Vagina (tissue), 2 donors: Measurements from ENCODE around the gene SUPT5H. TPM values are rescaled to one million over a fixed set of nuclear protein-coding genes. Genes with fewer than 3 reads are reported as not detected.

ENCODE experiments used
- DNase-seq, 2 donors: peaks; one replicate each; pipeline ENCODE4 v3.0.0-alpha.2; 2017; ENCODE audit errors: extremely low spot score in 2 of 2
- H3K27ac ChIP-seq: fragments of 200-600 bp; sonication (generic); one replicate; pipeline ENCODE4 v1.5.1; 2019
- H3K27me3 ChIP-seq: fragments of 200-600 bp; sonication (generic); one replicate; pipeline ENCODE4 v1.5.1; 2019
- H3K36me3 ChIP-seq, 2 donors: fragments of 200-600 bp; sonication (generic); one replicate each; pipeline ENCODE4 v1.5.1; 2017 to 2019
- H3K4me1 ChIP-seq: fragments of 200-600 bp; sonication (generic); one replicate; pipeline ENCODE4 v1.5.1; 2019
- H3K4me3 ChIP-seq, 2 donors: fragments of 200-600 bp; sonication (generic); 1 replicate in 1 of 2; 2 replicates in 1 of 2; pipeline ENCODE4 v1.5.1; 2016 to 2019
- H3K9me3 ChIP-seq: fragments of 200-600 bp; sonication (generic); one replicate; pipeline ENCODE4 v1.5.1; 2019
- POLR2A ChIP-seq, 2 donors: fragments of 450-650 bp; IDR thresholded peaks; one replicate each; pipeline ENCODE4 v1.6.1; 2017; ENCODE audit warnings: antibody characterized with exemption in 2 of 2, mild to moderate bottlenecking in 2 of 2, moderate library complexity in 2 of 2
- POLR2AphosphoS5 ChIP-seq, 2 donors: sonication (generic); formaldehyde crosslinking; IDR thresholded peaks; one replicate each; pipeline ENCODE4 v1.9.0; 2017; ENCODE audit warnings: antibody characterized with exemption in 2 of 2, mild to moderate bottlenecking in 2 of 2, low read depth in 1 of 2; ENCODE audit not compliant: insufficient read depth in 1 of 2
- intact Hi-C: fragments of 100-400 bp; cut with DNase I; formaldehyde crosslinking; loops from one replicate; pipeline ENCODE4 v1.15.1; 2023
- total RNA-seq: library from RNA; depleted of rRNA; stranded (reverse); fragments of >200 nt; gene quantifications from one replicate; pipeline ENCODE4 v1.2.3, GENCODE V29; 2016
- TF ChIP-seq, protein P1 (sequence below), 3 experiments: fragments of 450-650 bp in 2 of 3; fragments of 200-600 bp in 1 of 3; sonication (generic) in 1 of 3; IDR thresholded peaks; one replicate each; pipeline ENCODE4 v1.5.1; 2017 to 2019; ENCODE audit warnings: antibody characterized with exemption in 3 of 3, mild to moderate bottlenecking in 2 of 3, moderate library complexity in 2 of 3

The SUPT5H gene
- total RNA-seq, 1 donor from 2014 or later, result 113 TPM

- no peaks in the 10 kb centered on the region for H3K9me3 ChIP-seq
- no peak for DNase-seq
- intact Hi-C loops, result no loop called here
- H3K27ac ChIP-seq, result no peak overlapping the region
- no peaks in the 10 kb centered on the region for H3K27me3 ChIP-seq
- H3K4me1 ChIP-seq, result peaks cover 12% of the 10 kb centered on the region
- TF ChIP-seq POLR2AphosphoS5 (IDR thresholded peaks at IDR 0.05; ENCODE audit: insufficient read depth in 1 of 2, low read depth in 1 of 2) (no peak), POLR2A (IDR thresholded peaks at IDR 0.05) (no peak)
- TF ChIP-seq, protein P1, sequence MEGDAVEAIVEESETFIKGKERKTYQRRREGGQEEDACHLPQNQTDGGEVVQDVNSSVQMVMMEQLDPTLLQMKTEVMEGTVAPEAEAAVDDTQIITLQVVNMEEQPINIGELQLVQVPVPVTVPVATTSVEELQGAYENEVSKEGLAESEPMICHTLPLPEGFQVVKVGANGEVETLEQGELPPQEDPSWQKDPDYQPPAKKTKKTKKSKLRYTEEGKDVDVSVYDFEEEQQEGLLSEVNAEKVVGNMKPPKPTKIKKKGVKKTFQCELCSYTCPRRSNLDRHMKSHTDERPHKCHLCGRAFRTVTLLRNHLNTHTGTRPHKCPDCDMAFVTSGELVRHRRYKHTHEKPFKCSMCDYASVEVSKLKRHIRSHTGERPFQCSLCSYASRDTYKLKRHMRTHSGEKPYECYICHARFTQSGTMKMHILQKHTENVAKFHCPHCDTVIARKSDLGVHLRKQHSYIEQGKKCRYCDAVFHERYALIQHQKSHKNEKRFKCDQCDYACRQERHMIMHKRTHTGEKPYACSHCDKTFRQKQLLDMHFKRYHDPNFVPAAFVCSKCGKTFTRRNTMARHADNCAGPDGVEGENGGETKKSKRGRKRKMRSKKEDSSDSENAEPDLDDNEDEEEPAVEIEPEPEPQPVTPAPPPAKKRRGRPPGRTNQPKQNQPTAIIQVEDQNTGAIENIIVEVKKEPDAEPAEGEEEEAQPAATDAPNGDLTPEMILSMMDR (IDR thresholded peaks at IDR 0.05), result no peak
- peak overlapping the region; percentile 29 to 42 for H3K4me3 ChIP-seq
- no peaks in the 10 kb centered on the region for H3K36me3 ChIP-seq
These were observed 70.3 kb downstream of the SUPT5H start for GRCh38 chr19:39515551-39516191.

- intact Hi-C loops, result no loop called here
- no peak for DNase-seq
- no peak overlapping the region for H3K27ac ChIP-seq
- no peaks in the 10 kb centered on the region for H3K9me3 ChIP-seq
- H3K27me3 ChIP-seq, result no peaks in the 10 kb centered on the region
- TF ChIP-seq, protein P1 (IDR thresholded peaks at IDR 0.05), result no peak
- TF ChIP-seq POLR2A (IDR thresholded peaks at IDR 0.05), result no peak
- TF ChIP-seq POLR2AphosphoS5 (IDR thresholded peaks at IDR 0.05; ENCODE audit: insufficient read depth in 1 of 2, low read depth in 1 of 2), result no peak
- H3K4me1 ChIP-seq, result peaks cover 12% of the 10 kb centered on the region
- no peaks in the 10 kb centered on the region for H3K36me3 ChIP-seq
- H3K4me3 ChIP-seq, result peak overlapping the region in 1 of 2 donors; percentile 42
These were observed 70.9 kb downstream of the SUPT5H start for GRCh38 chr19:39516270-39516669.

DNA sequence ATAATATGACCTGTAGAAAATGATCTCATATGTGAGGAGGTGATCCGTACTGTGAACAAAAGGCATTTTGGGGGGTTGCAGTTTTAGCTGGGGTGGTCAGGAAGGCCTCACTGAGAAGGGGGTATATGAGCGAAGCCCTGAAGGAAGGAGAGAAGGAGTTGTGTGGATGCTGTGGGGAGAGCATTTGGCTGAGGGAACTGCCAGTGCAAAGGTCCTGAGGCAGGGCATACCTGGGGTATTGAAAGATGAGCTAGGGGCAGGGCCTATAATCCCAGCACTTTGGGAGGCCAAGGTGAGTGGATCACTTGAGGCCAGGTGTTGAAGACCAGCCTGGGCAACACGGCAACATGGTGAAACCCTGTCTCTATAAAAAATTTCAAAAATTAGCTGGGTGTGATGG is 72.0 kb downstream of the SUPT5H start:
- Histone ChIP-seq H3K4me1 (peaks cover 12% of the 10 kb centered on the region), H3K4me3 (no peak overlapping the region), H3K27ac (no peak overlapping the region), H3K9me3 (no peaks in the 10 kb centered on the region), H3K27me3 (no peaks in the 10 kb centered on the region), H3K36me3 (no peaks in the 10 kb centered on the region)
- intact Hi-C loops, result no loop called here
- DNase-seq, result no peak
- TF ChIP-seq POLR2AphosphoS5 (IDR thresholded peaks at IDR 0.05; ENCODE audit: insufficient read depth in 1 of 2, low read depth in 1 of 2) (no peak), POLR2A (IDR thresholded peaks at IDR 0.05) (no peak)
- TF ChIP-seq, protein P1 (IDR thresholded peaks at IDR 0.05), result no peak

DNA sequence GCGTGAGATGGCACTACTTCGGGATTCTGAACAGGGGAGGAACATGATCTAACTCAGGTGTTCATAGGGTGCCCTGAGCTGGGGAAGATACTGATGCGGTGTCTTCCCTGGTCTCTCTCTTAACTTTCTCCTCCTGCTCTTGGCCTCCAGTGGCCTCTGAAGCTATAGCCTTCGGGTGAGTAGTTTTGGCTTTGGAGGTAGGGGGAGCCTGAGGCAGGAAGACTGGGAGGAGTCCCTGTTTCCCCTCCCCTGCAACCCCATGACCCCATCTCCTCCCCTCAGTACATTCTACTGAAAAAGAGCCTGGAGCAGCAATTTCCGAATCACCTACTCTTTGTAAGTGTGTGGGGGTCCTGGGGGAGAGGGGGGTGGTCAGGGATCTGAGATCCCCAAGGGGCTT is 73.1 kb downstream of the SUPT5H start:
- intact Hi-C loops, result no loop called here
- H3K27ac ChIP-seq, result no peak overlapping the region
- H3K27me3 ChIP-seq, result no peaks in the 10 kb centered on the region
- TF ChIP-seq POLR2A (IDR thresholded peaks at IDR 0.05), result no peak
- no peak for TF ChIP-seq POLR2AphosphoS5 (IDR thresholded peaks at IDR 0.05; ENCODE audit: insufficient read depth in 1 of 2, low read depth in 1 of 2)
- TF ChIP-seq, protein P1 (IDR thresholded peaks at IDR 0.05), result no peak
- no peak for DNase-seq
- H3K4me3 ChIP-seq, result no peak overlapping the region
- H3K4me1 ChIP-seq, result peaks cover 12% of the 10 kb centered on the region
- no peaks in the 10 kb centered on the region for H3K36me3 ChIP-seq
- no peaks in the 10 kb centered on the region for H3K9me3 ChIP-seq

DNA sequence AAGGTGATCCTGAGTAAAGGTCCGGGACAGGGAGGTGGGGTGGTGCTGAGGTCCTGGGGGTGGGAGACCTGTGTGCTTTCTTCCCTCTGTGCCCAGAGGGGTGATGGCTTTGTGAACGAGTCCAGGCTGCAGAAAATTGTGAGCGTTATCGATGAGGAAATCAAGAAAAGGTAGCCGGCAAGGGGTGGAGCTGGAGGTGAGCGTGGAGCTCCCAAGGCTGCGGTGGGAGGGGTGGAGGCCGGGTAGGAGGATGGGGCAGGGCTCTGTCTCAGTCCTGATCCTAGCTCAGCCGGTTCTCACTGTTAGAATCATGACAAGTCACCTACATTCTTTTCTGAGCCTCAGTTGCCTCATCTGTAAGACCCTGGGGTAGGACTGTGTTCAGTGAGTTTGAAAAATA is 73.6 kb downstream of the SUPT5H start:
- TF ChIP-seq, protein P1 (IDR thresholded peaks at IDR 0.05), result no peak
- TF ChIP-seq POLR2AphosphoS5 (IDR thresholded peaks at IDR 0.05; ENCODE audit: insufficient read depth in 1 of 2, low read depth in 1 of 2) (no peak), POLR2A (IDR thresholded peaks at IDR 0.05) (no peak)

More for the DNA sequence above, 73.6 kb downstream of the SUPT5H start:
- Histone ChIP-seq H3K27me3 (no peaks in the 10 kb centered on the region), H3K9me3 (no peaks in the 10 kb centered on the region), H3K27ac (no peak overlapping the region), H3K4me3 (no peak overlapping the region), H3K36me3 (no peaks in the 10 kb centered on the region), H3K4me1 (peaks cover 12% of the 10 kb centered on the region)
- intact Hi-C loops, result no loop called here
- no peak for DNase-seq
